T-helper 2 cell treated with Interferon-gamma antibody and Interleukin-4, amounts not matched to agents 100 ng/mL and 5 ng/mL, for 36 hours (primary cell): Measurements from ENCODE around the gene ZBTB43. TPM values are rescaled to one million over a fixed set of nuclear protein-coding genes. Genes with fewer than 3 reads are reported as not detected.
"Not testable (repeated sequence)": the region's sequence is repeated elsewhere in the genome, so short reads cannot be mapped to it uniquely, and the experiment has no call there.

Experiments used
- intact Hi-C: fragments of 100-400 bp; cut with micrococcal nuclease; formaldehyde crosslinking; loops from one replicate; pipeline ENCODE4 v1.15.1; 2023
- total RNA-seq: library from RNA; stranded (reverse); gene quantifications from 2 replicates; pipeline ENCODE4 v1.2.3, GENCODE V29; 2022

Gene ZBTB43
- total RNA-seq, 1 donor from 2014 or later = 19.2 TPM

GRCh38 chr9:126790561-126790960, 14.3 kb upstream of the ZBTB43 start:
- intact Hi-C loops = no loop called here

- intact Hi-C loops = no loop called here
Observed at GRCh38 chr9:126791406-126792230, 13.2 kb upstream of the ZBTB43 start.

DNA sequence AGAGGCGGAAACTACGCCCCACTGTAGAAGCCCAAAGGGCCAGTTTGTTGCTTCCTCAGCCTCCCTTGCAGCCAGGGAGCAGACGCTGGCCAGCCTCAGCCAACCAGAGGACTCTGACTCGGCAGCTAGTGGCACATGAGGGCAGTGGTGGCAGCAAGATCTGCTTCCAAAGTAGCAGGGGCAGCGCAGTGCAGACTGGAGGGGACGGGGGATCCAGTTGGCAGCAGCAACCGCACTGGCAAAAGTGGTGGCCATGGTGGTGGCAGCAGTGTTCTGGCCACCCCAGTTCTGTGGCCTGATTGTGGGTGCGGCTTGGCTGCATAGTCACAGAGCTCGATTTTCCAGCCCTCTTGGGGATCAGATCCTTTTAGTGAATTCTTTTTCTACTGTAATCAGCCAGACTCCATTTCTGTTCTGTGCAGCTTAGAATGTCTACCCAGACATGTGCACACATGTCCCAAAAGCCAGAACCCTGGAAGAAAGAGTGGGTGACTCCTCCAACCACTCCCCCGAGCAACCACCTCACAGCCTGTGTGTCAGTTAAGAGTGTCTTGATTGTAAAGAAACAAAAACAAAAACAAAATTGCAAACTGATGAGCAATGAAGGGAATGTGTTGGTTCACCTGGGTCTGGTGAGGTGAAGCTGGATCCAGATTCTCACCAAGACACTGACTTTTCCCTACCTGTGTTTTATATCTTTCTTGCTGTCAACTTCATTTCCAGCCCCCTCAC, 11.0 kb upstream of the ZBTB43 start:
- intact Hi-C loops = no loop called here

- intact Hi-C loops = no loop called here
Observed at GRCh38 chr9:126794441-126794840, 10.4 kb upstream of the ZBTB43 start.

DNA sequence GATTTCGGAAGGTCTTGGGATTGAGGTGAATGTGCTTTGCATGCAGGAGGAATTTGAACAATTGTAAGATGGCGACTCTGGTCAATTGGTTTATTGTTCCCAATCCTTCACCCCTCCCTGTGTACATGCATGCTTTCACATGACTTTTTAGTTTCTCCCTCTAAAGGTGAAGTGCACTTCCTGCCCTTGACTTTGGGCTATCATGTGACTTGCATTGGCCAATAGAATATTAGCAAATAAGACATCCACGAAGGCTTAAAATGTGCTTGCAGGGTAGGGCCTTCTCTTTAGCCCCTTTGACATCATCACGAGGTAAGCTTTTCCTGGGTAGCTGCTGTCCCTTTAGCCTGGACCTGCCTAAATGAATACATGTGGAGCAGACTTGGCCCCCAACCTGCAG, 8.1 kb upstream of the ZBTB43 start:
- intact Hi-C loops = no loop called here

DNA sequence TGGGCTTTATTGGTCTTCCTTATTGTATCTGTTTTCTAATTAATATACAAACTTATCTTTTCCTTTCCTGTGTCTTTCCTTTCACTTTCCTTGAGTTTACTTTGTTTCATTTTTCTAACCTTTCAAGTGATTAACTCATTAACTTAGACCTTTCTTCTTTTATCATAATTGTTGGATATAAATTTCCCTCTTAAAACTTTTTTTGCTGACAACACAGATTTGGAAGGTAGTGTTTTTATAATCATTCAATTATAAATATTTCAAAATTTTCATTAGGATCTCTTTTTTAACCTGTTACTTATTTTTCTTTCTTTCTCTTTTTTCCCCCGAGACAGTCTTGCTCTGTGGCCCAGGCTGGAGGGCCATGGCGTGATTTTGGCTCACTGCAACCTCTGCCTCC, 6.9 kb upstream of the ZBTB43 start:
- intact Hi-C loops = no loop called here

GRCh38 chr9:126799034-126799433, 5.8 kb upstream of the ZBTB43 start:
- intact Hi-C loops = no loop called here

DNA sequence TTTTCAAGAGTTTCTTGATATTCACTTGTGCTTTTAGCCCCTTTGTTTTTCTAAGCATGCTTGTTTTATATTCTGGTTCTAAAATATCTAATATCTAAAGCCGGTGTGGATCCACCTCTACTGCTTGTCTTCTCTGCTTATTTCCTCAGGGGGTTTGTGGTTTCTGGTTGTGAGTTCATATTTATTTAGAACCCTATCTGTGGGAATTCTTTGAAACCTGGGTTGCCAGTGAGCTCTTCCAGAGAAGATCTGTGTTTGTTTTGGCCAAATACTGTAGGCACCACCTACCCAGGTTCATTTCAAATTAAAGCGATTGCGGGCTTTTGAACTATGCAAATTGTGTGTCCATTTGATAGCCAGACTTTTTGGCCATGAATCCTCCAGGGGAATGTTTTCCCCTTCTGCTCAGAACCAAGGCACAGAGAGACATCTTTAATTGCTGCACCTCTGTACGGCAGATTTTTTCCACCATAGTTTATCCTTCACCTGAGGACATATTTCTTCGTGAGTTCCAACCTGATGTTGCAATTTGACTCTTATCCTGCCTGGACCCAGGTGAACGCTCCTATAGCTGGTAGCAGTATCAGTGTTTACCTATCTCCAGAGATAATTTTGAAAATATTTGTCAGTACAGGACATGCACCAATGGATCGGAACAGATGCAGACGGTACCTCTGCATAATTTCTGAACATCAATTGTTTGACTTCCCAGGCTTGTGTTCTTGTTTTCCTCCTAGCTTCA, 2.4 kb upstream of the ZBTB43 start:
- intact Hi-C loops = no loop called here

- intact Hi-C loops = loop anchor here (2.0 kb wide), 1 partner anchor 57 kb away; the partner anchor contains the start of gene ZBTB34
Observed at GRCh38 chr9:126804198-126804695, 593 bp upstream of the ZBTB43 start.

GRCh38 chr9:126805554-126806262, 868 bp downstream of the ZBTB43 start:
- intact Hi-C loops = loop anchor here (1.0 to 2.0 kb wide), 4 partner anchors 25 to 619 kb away; partner anchors contain the start of genes ZBTB34 and ZNF79

- intact Hi-C loops = loop anchor here (1.0 kb wide), 1 partner anchor 24 kb away; no protein-coding TSS in a partner anchor
Observed at GRCh38 chr9:126806336-126806735, 1.5 kb downstream of the ZBTB43 start.

DNA sequence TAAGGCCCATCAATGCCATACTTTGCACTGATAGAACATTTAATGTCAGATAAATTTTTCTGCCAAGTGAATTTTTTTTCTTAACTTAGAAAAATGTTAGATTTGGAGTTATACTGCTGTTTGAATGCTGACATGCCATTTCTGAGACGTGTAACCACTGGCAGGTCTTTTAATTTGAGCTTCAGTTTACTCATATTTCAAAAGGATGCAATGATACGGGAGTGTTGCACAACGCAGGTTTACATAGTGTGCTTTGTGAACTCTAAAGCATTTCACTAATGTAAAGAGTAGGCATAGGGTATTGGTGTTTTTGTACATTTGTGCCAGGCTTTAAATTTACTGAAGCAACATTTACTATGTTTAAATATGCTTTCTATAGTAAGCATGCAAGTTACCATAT, 4.2 kb downstream of the ZBTB43 start:
- intact Hi-C loops = no loop called here

DNA sequence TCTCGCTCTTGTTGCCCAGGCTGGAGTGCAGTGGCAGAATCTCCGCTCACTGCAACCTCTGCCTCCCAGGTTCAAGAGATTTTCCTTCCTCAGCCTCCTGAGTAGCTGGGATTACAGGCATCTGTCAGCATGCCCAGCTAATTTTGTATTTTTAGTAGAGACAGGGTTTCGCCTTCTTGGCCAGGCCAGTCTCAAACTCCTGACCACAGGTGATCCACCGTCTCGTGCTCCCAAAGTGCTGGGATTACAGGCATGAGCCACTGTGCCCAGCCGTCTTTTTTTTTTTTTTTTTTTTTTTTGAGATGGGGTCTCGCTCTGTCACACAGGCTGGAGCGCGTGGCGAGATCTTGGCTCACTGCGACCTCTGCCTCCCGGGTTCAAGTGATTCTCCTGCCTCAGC, 5.4 kb downstream of the ZBTB43 start:
- intact Hi-C loops = not testable (repeated sequence)

DNA sequence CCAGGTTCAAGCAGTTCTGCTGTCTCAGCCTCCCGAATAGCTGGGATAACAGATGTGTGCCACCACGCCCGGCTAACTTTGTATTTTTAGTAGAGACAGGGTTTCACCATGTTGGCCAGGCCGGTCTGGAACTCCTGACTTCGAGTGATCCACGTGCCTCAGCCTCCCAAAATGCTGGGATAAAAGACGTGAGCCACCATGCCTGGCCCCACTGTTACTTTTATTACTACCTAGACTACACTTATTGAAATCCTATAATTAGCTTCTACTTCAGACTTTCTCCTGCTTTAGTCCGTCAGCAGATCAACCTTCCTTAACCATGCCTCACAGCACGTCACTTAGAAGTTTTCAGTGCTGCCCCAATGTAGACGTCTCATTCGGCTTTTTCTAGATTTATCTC, 8.2 kb downstream of the ZBTB43 start:
- intact Hi-C loops = no loop called here

GRCh38 chr9:126814091-126814490, 9.3 kb downstream of the ZBTB43 start:
- intact Hi-C loops = no loop called here

- intact Hi-C loops = not testable (repeated sequence)
Observed at GRCh38 chr9:126817615-126818014, 12.8 kb downstream of the ZBTB43 start.

DNA sequence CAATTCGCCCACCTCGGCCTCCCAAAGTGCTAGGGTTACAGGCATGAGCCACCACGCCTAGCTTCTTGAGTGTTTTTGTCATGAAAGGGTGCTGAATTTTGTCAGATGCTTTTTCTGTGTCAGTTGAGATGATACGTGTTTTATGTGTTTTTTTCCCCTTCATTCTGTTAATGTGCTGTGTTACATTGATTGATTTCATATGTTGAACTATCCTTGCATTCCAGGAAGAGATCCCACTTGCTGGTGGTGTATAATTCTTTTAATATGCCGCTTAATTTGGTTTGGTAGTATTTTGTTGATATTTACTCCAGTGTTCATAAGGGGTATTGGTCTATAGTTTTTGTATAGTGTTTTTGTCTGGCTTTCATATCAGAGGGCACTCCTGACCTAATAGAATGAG, 13.6 kb downstream of the ZBTB43 start:
- intact Hi-C loops = no loop called here

DNA sequence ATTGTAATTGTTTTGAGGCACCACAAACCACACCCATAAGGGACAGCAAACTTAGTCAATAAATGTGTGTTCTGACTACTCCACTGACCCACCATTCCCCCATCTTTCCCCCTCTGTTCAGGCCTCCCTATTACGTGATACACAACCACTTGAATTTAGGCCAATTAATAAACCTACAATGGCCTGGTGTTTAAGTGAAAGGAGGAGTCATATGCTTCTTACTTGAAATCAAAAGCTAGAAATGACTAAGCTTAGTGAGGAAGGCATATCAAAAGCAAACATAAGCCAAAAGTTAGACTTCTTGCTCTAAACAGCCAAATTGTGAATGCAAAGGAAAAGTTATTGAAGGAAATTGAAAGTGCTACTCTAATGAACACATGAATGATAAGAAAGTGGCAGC, 14.6 kb downstream of the ZBTB43 start:
- intact Hi-C loops = no loop called here

DNA sequence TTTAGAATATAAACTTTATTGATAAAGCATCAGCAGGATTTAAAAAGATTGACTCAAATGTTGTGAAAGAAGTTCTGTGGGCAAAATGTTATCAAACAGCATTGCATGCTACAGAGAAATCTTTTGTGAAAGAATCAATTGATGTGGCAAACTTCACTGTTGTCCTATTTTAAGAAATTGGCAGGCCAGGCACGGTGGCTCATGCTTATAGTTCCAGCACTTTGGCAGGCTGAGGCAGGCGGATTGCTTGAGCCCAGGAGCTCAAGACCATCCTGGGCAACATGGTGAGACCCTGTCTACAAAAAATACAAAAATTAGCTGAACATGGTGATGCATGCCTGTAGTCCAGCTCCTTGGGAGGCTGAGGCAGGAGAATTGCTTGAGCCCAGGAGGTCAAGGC, 17.4 kb downstream of the ZBTB43 start:
- intact Hi-C loops = no loop called here

DNA sequence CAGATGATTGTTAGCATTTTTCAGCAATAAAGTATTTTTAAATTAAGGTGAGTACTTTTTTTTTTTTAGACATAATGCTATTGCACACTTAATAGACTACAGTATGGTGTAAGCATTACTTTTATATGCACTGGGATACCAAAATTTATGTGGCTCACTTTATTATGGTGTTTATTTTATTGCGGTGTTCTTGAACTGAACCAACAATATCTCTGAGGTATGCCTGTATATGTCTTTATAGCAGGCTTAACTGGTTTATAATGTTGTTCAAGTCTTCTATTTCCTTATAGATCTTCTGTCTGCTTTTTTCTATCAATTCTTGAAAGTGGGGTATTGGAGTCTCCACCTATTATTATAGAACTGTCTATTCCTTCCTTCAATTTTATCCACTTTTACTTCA, 18.0 kb downstream of the ZBTB43 start:
- intact Hi-C loops = no loop called here

GRCh38 chr9:126824052-126824451, 19.2 kb downstream of the ZBTB43 start:
- intact Hi-C loops = not testable (repeated sequence)
